NCI-H2029 treated with DMSO at 0.1 percent for 48 hours (cell line): Measurements from ENCODE around the gene MYBPC3.
A peak's percentile ranks its signal among the peaks of the same experiment; 100 is the strongest.

ENCODE experiments used
- DNase-seq: peaks from one replicate; lab custom pipeline; 2025; lab: John Stamatoyannopoulos, UW

Gene MYBPC3

DNA sequence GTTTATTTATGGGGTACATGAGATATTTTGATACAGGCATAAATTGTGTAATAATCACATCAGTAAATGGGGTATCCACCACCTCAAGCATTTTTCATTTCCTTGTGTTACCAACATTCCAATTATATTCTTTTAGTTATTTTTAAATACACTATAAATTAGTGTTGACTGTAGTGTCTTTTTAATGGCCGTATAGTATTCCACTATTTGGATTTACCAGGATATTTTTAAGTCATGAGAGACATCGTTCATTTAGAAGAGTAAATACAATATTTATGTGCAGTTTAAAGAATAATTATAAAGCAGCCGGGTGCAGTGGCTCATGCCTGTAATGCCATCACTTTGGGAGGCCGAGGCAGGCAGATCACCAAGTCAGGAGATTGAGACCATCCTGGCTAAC is 32.0 kb upstream of the MYBPC3 start:
- no peak for DNase-seq

DNA sequence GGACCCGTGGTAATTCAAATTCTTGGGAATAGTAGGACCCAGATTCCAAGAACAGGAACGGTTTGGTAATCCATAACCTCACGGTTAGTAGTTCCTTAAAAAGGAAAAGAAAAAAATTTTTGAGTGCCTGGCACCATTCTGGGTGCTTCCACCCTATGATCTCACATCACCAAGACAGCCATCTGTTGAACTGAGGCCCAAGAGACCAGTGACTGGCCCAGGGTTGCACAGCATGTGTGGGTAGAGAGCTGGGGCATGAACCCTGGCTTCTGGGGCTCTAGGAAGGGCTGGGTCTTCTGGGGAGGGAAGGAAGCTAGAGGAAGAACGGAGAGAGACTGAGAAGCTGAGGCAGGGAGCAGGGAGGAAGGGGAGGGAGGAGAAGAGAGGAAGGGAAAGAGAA is 30.6 kb upstream of the MYBPC3 start:
- DNase-seq: no peak

DNA sequence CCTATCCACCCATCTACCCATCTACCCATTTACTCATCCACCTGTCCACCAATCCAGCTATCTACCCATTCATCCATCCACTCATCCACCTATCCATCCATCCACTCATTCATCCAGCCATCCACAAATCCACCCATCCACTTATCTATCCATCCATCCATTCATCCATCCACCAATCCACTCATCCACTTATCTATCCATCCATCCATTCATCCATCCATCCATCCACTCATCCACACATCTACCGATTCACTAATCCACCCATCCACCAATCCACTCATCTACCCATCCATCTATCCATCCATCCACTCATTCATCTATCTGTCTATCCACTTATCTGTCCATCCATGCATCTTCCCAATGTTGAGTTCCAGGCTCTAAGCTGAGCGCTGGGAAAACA is 27.6 kb upstream of the MYBPC3 start:
- no peak for DNase-seq

DNA sequence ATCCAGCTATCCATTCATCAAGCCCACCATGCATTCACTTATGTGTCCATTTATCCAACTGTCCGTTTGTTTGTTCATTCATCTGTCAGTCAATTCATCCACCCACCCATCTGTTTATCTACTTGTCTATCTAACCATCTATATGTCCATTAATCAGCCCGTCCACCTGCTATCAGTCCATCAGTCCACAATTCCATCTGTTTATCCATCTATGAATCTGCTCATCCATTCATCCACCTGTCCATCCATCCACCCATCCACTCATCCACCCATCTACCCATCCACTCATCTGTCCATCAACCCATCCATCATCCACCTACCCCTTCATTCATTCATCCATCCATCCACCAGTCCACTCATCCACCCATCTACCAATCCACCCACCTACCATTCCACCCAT is 26.8 kb upstream of the MYBPC3 start:
- no peak for DNase-seq

DNA sequence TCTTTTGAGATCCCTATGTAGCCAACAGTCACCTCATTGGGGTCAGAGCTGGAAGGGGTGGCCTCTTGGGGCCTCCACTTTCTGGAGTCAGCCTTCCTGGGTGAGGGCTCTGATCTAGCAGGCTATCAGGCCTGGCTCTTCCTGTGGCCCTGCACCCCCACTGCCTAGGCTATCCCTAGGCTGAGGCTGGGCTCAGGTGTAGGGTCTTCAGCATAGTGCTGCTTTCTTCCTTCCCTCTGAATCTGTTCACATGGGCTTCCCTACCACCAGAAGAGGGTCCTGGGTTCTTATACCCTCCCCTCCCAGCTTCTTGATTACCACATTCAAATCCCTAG is 26.3 kb upstream of the MYBPC3 start:
- DNase-seq: no peak

DNA sequence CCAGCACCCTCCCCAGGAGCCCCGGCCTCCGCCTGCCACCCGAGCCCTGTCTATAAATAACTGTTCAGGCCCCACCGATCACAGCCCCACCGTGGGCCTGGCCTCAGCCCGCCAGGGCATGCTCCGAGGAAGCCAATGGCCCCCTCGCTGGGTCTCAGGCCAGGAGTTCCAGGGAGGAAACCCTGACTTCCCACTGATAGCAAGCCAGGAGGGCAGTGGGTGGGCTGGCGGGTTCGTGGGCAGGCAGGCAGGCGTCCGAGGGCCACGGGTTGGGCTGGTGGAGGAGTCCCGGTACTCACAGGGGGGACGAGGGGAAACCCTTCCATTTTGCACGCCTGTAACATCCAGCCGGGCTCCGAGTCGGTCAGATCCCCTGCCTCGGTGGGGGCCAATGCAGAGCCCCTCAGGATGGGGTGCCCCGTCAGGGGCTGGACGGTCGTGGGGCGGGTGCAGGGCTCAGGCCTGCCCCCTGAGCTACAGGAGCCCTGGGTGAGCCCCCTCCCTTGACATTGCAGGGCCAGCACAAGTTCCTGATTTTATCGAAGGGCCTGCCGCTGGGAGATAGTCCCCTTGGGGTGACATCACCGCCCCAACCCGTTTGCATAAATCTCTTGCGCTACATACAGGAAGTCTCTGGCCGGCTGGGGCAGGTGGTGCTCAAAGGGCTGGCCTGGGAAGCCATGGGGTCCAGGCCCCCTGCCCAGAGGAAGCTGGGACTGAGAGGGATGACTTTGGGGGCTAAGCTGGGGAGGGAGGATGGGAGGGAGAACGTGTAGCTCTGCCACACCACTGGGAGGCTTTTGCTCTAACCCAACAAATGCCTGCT is 25.7 kb upstream of the MYBPC3 start, which contains the start of gene SPI1:
Gene SPI1 (minus strand): TSS at position 538 of the 826 bp plus-strand sequence. CDS start 194 bp downstream, at position 344.
- DNase-seq: no peak

- no peak for DNase-seq
These were observed 25.1 kb upstream of the MYBPC3 start for GRCh38 chr11:47377571-47378009.

DNA sequence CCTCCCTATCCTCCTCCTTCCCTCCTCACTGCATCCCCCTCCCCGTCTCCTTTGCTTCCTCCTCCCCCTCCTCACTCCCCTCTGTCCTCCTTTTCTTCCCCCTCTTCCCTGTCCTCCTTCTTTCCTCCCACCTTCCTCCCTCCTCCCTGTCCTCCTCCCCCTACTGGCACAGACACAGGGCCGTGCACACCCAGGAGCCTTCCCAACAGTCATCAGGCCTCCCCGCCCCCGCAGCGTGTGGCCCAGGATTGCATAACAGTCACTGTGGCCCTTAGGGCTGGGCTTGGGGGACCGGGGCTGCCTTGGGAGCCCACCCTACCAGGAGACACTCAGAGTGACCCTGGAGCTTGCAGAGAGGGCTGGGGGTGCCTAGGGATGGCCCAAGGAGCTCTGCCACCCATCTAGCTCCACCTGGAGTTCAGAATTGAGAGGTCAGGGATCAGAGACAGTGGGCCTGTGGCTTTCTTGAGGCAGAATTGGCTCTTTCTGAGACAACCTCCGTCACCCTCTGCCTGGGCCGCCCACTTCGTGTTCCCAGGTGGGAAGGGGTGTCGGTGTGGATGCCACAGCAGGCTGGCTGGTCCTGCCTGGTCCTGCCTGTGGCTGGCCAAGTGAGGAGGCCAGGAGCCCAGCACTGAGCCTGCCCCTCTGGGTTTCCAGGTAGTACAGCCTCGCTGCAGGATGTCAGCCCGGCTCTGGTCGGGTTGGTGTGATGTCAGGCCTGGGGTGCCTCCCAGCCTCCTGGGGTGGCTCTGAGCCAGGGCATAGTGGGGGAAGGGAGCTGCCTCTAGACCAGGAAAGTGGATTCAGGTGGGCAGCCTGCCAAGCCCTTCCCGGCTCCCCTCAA is 24.2 kb upstream of the MYBPC3 start:
- no peak for DNase-seq

DNA sequence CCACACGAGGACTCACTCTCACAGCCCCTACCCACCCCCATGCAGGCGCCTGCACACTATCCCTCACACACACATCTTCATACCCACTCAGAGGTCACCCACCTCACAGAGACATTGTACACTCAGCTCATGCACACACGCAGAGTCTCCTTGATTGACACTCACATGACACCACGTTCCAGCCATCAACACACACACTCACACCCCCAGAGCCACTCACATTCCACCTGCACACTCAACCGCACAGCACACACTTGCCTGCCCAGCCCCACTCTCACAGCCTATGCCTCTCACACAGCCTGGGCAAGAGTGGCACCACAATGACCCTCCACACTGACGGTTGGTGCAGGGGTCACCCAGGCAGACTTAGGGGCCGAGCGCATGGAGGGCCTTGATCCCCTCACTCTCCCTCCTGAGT is 23.6 kb upstream of the MYBPC3 start:
- DNase-seq: no peak

DNA sequence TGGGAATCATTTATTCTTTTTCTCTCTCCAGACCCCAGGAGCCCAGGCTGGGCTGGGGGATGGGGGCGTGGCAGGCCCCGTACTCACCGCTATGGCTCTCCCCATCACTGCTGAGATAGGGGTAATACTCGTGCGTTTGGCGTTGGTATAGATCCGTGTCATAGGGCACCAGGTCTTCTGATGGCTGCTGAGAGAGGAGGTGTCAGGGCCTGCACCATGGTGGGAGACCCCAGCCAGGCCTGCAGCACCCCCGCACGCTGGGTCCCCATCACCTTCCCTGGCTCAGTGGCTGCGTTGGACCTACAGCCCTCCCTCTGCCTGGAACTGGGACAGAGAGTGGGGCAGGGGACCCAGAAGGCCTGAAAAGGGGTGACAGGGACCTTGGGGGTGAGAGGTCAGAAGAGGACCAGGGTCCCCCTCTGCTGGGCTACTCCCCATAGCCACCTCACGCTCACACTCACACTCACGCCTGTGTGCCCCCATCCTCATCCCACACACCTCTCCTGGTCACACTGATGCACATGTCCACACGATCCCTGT is 23.1 kb upstream of the MYBPC3 start:
- no peak for DNase-seq

DNA sequence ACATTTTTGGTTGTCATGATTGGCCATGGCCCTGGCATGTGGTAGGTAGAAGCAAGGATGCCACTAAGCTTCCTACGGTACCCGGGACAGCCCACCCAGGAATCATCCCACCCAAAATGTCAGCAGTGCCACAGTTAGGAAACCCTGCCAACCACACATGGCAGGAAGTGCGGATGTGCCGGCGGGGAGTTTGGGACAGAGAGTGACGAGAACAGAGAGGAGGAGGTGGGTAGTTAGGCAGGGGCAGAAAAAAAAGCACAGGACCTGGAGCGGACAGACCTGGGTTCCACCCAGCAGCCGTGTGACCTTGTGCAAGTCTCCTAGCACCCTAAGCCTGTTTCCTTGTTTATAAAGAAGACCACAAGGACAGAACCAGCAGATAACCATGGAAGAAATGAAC is 22.5 kb upstream of the MYBPC3 start:
- no peak for DNase-seq

- DNase-seq: no peak
These were observed 22.2 kb upstream of the MYBPC3 start for GRCh38 chr11:47374720-47375019.

DNA sequence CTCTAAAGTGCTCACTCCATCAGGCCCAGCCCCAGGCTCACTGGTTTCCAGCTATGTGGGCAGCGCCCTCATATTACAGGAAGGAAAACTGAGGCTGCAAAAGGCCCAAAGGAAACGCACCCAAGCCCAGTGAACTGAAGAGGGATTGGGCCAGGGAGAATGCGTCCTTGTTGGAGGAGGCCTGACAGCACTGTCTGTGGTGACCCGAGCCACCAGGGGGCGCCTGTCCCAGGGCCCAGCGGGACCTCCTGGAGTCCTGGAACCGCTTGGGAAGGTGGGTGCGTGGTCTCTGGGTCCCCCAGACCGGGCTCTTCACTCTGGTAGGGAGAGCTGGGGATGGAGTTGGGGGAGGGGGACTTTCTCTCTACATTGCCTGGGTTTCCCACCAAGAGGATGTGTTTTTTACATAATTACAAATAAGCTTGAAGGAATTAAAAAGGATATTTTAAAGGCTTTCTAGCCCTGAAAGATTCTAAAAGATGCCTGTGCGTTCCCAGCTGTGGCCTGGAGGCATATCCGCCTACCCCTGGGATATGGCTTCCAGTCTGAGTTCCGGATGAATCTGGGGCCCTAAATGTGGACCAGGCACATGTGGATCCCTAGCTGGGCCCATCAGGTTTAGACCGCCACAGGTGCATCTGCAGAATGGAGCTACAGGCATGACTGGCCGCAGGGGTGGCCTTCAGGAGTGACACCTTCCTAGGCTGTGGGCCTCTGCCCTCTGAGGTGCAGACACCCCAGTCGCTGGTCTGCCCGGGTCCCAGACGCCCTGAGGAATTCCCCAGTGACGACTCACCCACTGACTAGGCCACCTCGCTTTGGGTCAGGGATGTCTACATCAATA is 21.6 kb upstream of the MYBPC3 start:
- peak; percentile 9 for DNase-seq

DNA sequence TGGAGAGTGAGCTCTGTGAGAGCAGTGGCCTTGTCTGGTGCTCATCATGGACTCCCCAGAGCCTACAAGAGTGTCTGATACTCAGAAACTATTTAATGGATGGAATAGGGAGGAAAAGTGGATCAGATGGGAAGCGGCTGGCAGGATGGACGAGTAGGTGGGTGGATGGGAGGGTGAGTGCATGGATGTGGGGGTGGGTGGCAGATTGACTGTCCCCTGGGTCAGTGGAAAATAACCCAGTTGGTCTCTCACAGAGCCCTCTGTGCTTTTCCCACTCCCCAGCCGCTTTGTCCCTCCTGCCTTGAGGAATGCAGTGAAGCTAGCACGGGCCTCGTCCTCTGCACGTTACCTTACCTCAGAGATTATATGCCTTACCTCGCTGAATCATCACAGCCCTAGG is 19.9 kb upstream of the MYBPC3 start:
- DNase-seq: no peak

DNA sequence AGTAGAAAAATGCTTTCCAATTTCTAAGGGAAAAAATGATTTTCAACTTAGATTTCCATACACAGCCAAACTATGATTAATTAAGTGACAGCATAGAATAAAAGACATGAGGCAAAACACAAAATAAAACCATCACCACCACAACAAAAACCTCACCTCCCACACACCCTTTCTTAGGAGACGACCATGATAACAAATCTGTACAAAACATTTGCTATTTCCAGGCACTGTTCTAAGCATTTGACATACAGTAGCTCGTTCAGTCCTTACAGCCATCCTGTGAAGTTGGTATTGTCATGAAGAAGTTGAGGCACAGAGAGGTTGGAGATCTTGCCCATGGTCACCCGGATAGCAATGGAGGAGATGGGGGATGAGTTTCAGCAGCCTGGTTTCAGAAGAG is 17.2 kb upstream of the MYBPC3 start:
- DNase-seq: no peak

GRCh38 chr11:47366020-47366490 is 13.6 kb upstream of the MYBPC3 start:
- no peak for DNase-seq

DNA sequence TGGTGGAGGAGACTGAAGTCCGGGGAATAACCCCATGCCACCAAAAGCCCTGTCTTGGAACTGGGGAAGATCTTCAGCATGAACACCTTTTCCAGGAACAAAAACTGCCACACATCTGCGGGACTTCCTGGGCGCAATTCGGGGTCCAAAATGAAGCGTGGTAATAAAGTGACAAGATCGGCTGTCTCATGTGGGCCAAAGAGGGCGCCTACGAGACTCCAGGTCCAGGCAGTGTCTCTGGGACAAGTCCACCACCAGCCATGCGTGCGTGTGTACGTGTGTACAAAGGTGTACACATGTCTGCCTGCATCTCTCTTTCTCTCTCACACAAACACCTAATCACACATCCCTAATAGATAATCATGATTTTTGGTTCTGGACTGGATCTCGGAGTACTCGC is 8.9 kb upstream of the MYBPC3 start:
- no peak for DNase-seq

DNA sequence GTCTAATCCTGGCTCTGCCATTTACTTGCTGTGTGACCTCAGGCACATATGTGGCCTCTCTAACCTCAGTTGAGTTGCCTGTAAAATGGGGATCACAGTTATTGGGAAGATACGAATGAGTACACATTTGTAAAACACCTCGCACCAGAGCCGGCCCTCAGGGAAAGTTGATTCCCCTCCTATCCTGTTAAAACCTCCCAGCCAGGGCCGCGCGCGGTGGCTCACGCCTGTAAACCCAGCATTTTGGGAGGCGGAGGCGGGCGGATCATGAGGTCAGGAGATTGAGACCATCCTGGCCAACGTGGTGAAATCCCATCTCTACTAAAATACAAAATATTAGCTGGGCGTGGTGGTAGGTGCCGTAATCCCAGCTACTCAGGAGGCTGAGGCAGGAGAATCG is 7.8 kb upstream of the MYBPC3 start:
- DNase-seq: no peak

GRCh38 chr11:47359586-47359985 is 7.1 kb upstream of the MYBPC3 start:
- no peak for DNase-seq

- no peak for DNase-seq
These were observed 6.7 kb upstream of the MYBPC3 start for GRCh38 chr11:47359162-47359561.

- no peak for DNase-seq
These were observed 6.2 kb upstream of the MYBPC3 start for GRCh38 chr11:47358731-47359051.

GRCh38 chr11:47357985-47358730 is 5.7 kb upstream of the MYBPC3 start:
- DNase-seq: no peak
